K562 (cell line): Measurements from ENCODE around the gene PPP1R13L. TPM values are rescaled to one million over a fixed set of nuclear protein-coding genes. Genes with fewer than 3 reads are reported as not detected.
A peak's percentile ranks its signal among the peaks of the same experiment; 100 is the strongest.

Experiments
- BCOR ChIP-seq: fragments of 450-650 bp; IDR thresholded peaks from 2 replicates; pipeline ENCODE4 v1.6.1; 2016
- CBX3 ChIP-seq, 2 experiments: IDR thresholded peaks; 1 replicate in 1 of 2; 2 replicates in 1 of 2; pipeline ENCODE4 v1.6.1; 2012; ENCODE audit warnings: inconsistent platforms in 2 of 2, low read length in 2 of 2, borderline replicate concordance in 1 of 2, control low read depth in 1 of 2
- CBX5 ChIP-seq: IDR thresholded peaks from 2 replicates; pipeline ENCODE4 v1.6.1; 2014; ENCODE audit warnings: low read depth, borderline replicate concordance
- EGR1 ChIP-seq: fragments of 450-650 bp; conservative IDR thresholded peaks from 2 replicates; pipeline ENCODE4 v1.6.1; 2017; ENCODE audit warnings: mild to moderate bottlenecking
- GATAD2B ChIP-seq: fragments of 450-650 bp; IDR thresholded peaks from 2 replicates; pipeline ENCODE4 v1.6.1; 2017; ENCODE audit warnings: mild to moderate bottlenecking, borderline replicate concordance
- HDAC1 ChIP-seq, 2 experiments: fragments of 450-650 bp; IDR thresholded peaks; 2 replicates each; pipeline ENCODE4 v1.6.1; 2016 to 2017; ENCODE audit warnings: inconsistent platforms in 1 of 2, mild to moderate bottlenecking in 1 of 2, moderate library complexity in 1 of 2
- HMGXB4 ChIP-seq: sonication (generic); formaldehyde crosslinking; IDR thresholded peaks from 2 replicates; pipeline ENCODE4 v1.8.1; 2023; ENCODE audit warnings: mild to moderate bottlenecking, missing genetic modification reagents
- MBD1 ChIP-seq: fragments of 250-450 bp; sonication (Bioruptor Pico); IDR thresholded peaks from 2 replicates; pipeline ENCODE4 v1.8.0; 2022; ENCODE audit warnings: inconsistent platforms
- MLLT1 ChIP-seq, 2 experiments: fragments of 450-650 bp; IDR thresholded peaks; 2 replicates each; pipeline ENCODE4 v1.6.1; 2016
- NELFE ChIP-seq: IDR thresholded peaks from 2 replicates; pipeline ENCODE4 v1.6.1; 2011; ENCODE audit warnings: mild to moderate bottlenecking; ENCODE audit not compliant: insufficient read depth, insufficient read length
- OTX1 ChIP-seq: fragments of 450-650 bp; formaldehyde crosslinking; IDR thresholded peaks from 2 replicates; pipeline ENCODE4 v1.4.0; 2022; ENCODE audit warnings: mild to moderate bottlenecking
- PTBP1 ChIP-seq: fragments of 200-400 bp; formaldehyde crosslinking; IDR thresholded peaks from 2 replicates; pipeline ENCODE4 v1.6.1; 2017; ENCODE audit warnings: low read depth, low read length
- RAD21 ChIP-seq, 2 experiments: fragments of 250-450 bp in 1 of 2; fragments of 450-650 bp in 1 of 2; sonication (Bioruptor Pico) in 1 of 2; formaldehyde crosslinking in 1 of 2; IDR thresholded peaks in 1 of 2; conservative IDR thresholded peaks in 1 of 2; 2 replicates each; pipeline versions ENCODE4 v1.4.0 to v1.8.0; 2020 to 2022; ENCODE audit warnings: mild to moderate bottlenecking in 2 of 2, moderate library complexity in 1 of 2
- SLC30A9 ChIP-seq: fragments of 250-450 bp; sonication (Bioruptor Pico); IDR thresholded peaks from 2 replicates; pipeline ENCODE4 v1.8.0; 2022; ENCODE audit warnings: mild to moderate bottlenecking, moderate library complexity
- YBX1 ChIP-seq: fragments of 450-650 bp; IDR thresholded peaks from 2 replicates; pipeline ENCODE4 v1.7.1; 2016; ENCODE audit warnings: mild to moderate bottlenecking
- ZC3H4 ChIP-seq: sonication (generic); formaldehyde crosslinking; IDR thresholded peaks from 2 replicates; pipeline ENCODE4 v1.9.0; 2021; ENCODE audit warnings: missing genetic modification reagents, borderline replicate concordance
- ZNF316 ChIP-seq: fragments of 450-650 bp; IDR thresholded peaks from 2 replicates; pipeline ENCODE4 v1.6.1; 2016
- ZNF583 ChIP-seq: fragments of 250-450 bp; sonication (Bioruptor Pico); IDR thresholded peaks from 2 replicates; pipeline ENCODE4 v1.4.0; 2020
- ZNF592 ChIP-seq: fragments of 450-650 bp; IDR thresholded peaks from 2 replicates; pipeline ENCODE4 v1.6.1; 2017; ENCODE audit warnings: antibody characterized with exemption, mild to moderate bottlenecking
- ZNF778 ChIP-seq: fragments of 450-650 bp; formaldehyde crosslinking; IDR thresholded peaks from 2 replicates; pipeline ENCODE4 v1.4.0; 2020; ENCODE audit warnings: mild to moderate bottlenecking, moderate library complexity
- polyA plus RNA-seq, 8 experiments: library from polyadenylated mRNA; depleted of rRNA in 4 of 8; stranded (reverse) in 5 of 8; unstranded in 3 of 8; fragments of >200 nt; fragmentation: Nextera tagmentation in 2 of 8; fragmentation: Illumina TruSeq in 1 of 8; extraction: Ambion mirVana in 2 of 8; extraction: Trizol in 1 of 8; gene quantifications; 2 replicates each; pipeline versions ENCODE4 v1.2.1 to v1.2.3, GENCODE V29; 2011 to 2014; ENCODE audit warnings: inconsistent platforms in 1 of 8, missing spikeins in 1 of 8
- total RNA-seq, 7 experiments: library from RNA; depleted of rRNA in 6 of 7; stranded (reverse); fragments of >200 nt in 6 of 7; fragmentation: Illumina TruSeq in 2 of 7; extraction: Trizol in 2 of 7; gene quantifications; 2 replicates each; pipeline versions ENCODE4 v1.2.1 to v1.2.3, GENCODE V29; 2011 to 2021; ENCODE audit warnings: low replicate concordance in 1 of 7

The PPP1R13L gene
- total and polyA plus RNA-seq, 9 of the 15 experiments (the other 6 are each of a cell fraction or from before 2014, with no cell fraction given), result 0.32 to 6.7 (median 2.0) TPM

GRCh38 chr19:45442408-45442777, 37.5 kb upstream of the PPP1R13L start (continued):
- TF ChIP-seq OTX1 (CRISPR knock-in tag), result no peak
- no peak for TF ChIP-seq ZC3H4 (CRISPR knock-in tag)
- TF ChIP-seq MBD1, result no peak
- TF ChIP-seq BCOR, result peak; percentile 100
- no peak for TF ChIP-seq NELFE
- no peak for TF ChIP-seq SLC30A9
- TF ChIP-seq ZNF778 (CRISPR knock-in tag), result no peak
- TF ChIP-seq GATAD2B, result no peak; the same call in 1 of the 2 replicates
- no peak for TF ChIP-seq YBX1
- TF ChIP-seq ZNF583 (CRISPR knock-in tag), result no peak
- TF ChIP-seq PTBP1, result peak; percentile 94; the same call in 1 of the 2 replicates
- TF ChIP-seq EGR1, result no peak
- peak in 1 of 2 experiments; percentile 89; a peak in 1 of 3 replicates for TF ChIP-seq CBX3 (IDR thresholded peaks at IDR 0.05; ENCODE audit: borderline replicate concordance in 1 of 2, low read length in 2 of 2)
- TF ChIP-seq ZNF592, result peak; percentile 48
- TF ChIP-seq HMGXB4 (CRISPR knock-in tag), result no peak
- no peak for TF ChIP-seq ZNF316
- TF ChIP-seq MLLT1 (IDR thresholded peaks at IDR 0.05), result no peak
- peak; percentile 78 to 97 for TF ChIP-seq HDAC1 (IDR thresholded peaks at IDR 0.05)
- TF ChIP-seq RAD21 (CRISPR knock-in tag; conservative IDR thresholded peaks at IDR 0.05 in 1 of 2, IDR thresholded peaks at IDR 0.05 in 1 of 2), result no peak
- TF ChIP-seq CBX5, result no peak
